GM12801 (cell line): ENCODE results near the gene MGAT3.

ENCODE experiments used
- CTCF ChIP-seq: IDR thresholded peaks from one replicate; pipeline ENCODE4 v1.5.1; 2011; ENCODE audit warnings: control low read depth; ENCODE audit not compliant: insufficient read length; ENCODE audit errors: extremely low read depth

The MGAT3 gene

GRCh38 chr22:39477542-39477941 lies 20.7 kb downstream of the MGAT3 start:
- no peak for TF ChIP-seq CTCF

GRCh38 chr22:39478441-39478850 lies 21.6 kb downstream of the MGAT3 start:
- TF ChIP-seq CTCF = no peak

GRCh38 chr22:39479254-39479653 lies 22.4 kb downstream of the MGAT3 start:
- no peak for TF ChIP-seq CTCF

- no peak for TF ChIP-seq CTCF
Observed at GRCh38 chr22:39480557-39480956, 23.7 kb downstream of the MGAT3 start.

GRCh38 chr22:39481054-39481453 lies 24.2 kb downstream of the MGAT3 start:
- no peak for TF ChIP-seq CTCF

GRCh38 chr22:39481595-39481994 lies 24.8 kb downstream of the MGAT3 start:
- TF ChIP-seq CTCF = no peak

GRCh38 chr22:39482768-39483167 lies 26.0 kb downstream of the MGAT3 start:
- no peak for TF ChIP-seq CTCF
